H1 (cell line): ENCODE results near the gene PTPN3. TPM values are rescaled to one million over a fixed set of nuclear protein-coding genes. Genes with fewer than 3 reads are reported as not detected.

ENCODE experiments used
- CTCF ChIA-PET: fragments of 300-600 bp; sonication (Branson Sonifier 250); formaldehyde crosslinking; loops from one replicate; lab custom pipeline; 2021; ENCODE audit not compliant: partially characterized antibody; lab: Charles Lee
- POLR2A ChIA-PET: fragments of 300-600 bp; sonication (Branson Sonifier 250); formaldehyde crosslinking; loops from one replicate; lab custom pipeline; 2021; ENCODE audit warnings: inconsistent platforms; ENCODE audit not compliant: partially characterized antibody; lab: Charles Lee
- DNase-seq, 2 experiments: peaks; one replicate each; pipeline versions ENCODE4 v3.0.0 to v3.0.0-alpha.2; 2010 to 2022; ENCODE audit warnings: low spot score in 2 of 2, low read depth in 1 of 2, mixed read lengths in 1 of 2
- FAIRE-seq: peaks from 2 replicates; lab custom pipeline; 2011; peaks lifted over from hg19 to GRCh38; lab: Jason Lieb, UNC
- H2AFZ ChIP-seq: 2 replicates; pipeline ENCODE4 v1.8.1; 2012; ENCODE audit warnings: low read length, inconsistent platforms
- H2AK5ac ChIP-seq: 2 replicates; pipeline ENCODE4 v1.6.1; 2013; ENCODE audit warnings: low read depth, low read length
- H2BK120ac ChIP-seq: replicated peaks from 2 replicates; pipeline ENCODE3; 2013; ENCODE audit warnings: low read depth, low read length, inconsistent platforms
- H2BK12ac ChIP-seq: 2 replicates; pipeline ENCODE4 v1.6.1; 2013; ENCODE audit warnings: low read depth, low read length
- H2BK15ac ChIP-seq: 2 replicates; pipeline ENCODE4 v1.6.1; 2013; ENCODE audit warnings: low read length
- H2BK20ac ChIP-seq: 2 replicates; pipeline ENCODE4 v1.6.1; 2013; ENCODE audit warnings: low read length
- H2BK5ac ChIP-seq: 2 replicates; pipeline ENCODE4 v1.6.1; 2013; ENCODE audit warnings: low read depth, low read length
- H3K14ac ChIP-seq: 2 replicates; pipeline ENCODE4 v1.6.1; 2013; ENCODE audit warnings: inconsistent platforms; ENCODE audit not compliant: insufficient read length
- H3K18ac ChIP-seq: 2 replicates; pipeline ENCODE4 v1.6.1; 2013; ENCODE audit warnings: low read length; ENCODE audit errors: extremely low read depth
- H3K23ac ChIP-seq: 2 replicates; pipeline ENCODE4 v1.6.1; 2013; ENCODE audit warnings: inconsistent platforms; ENCODE audit not compliant: insufficient read length
- H3K23me2 ChIP-seq: 2 replicates; pipeline ENCODE4 v1.6.1; 2013; ENCODE audit warnings: low read depth, low read length
- H3K27ac ChIP-seq: 2 replicates; pipeline ENCODE4 v1.6.1; 2011; ENCODE audit warnings: low read depth, low read length, inconsistent platforms
- H3K27me3 ChIP-seq, 4 experiments: replicated peaks in 1 of 4; 1 replicate in 1 of 4; 2 replicates in 3 of 4; pipeline versions ENCODE4 v1.6.1 to v1.8.1; 2011 to 2013; ENCODE audit warnings: low read length in 3 of 4, mild to moderate bottlenecking in 3 of 4, inconsistent platforms in 2 of 4, mixed read lengths in 2 of 4, moderate library complexity in 1 of 4; ENCODE audit not compliant: control insufficient read depth in 3 of 4, insufficient read depth in 3 of 4; ENCODE audit errors: extremely low read depth in 1 of 4
- H3K36me3 ChIP-seq, 4 experiments: 2 replicates each; pipeline versions ENCODE4 v1.6.1 to v1.8.1; 2011 to 2013; ENCODE audit warnings: mild to moderate bottlenecking in 4 of 4, low read length in 3 of 4, moderate library complexity in 2 of 4, control low read depth in 1 of 4, inconsistent platforms in 1 of 4; ENCODE audit not compliant: insufficient read depth in 4 of 4, control insufficient read depth in 2 of 4
- H3K4ac ChIP-seq: replicated peaks from 2 replicates; pipeline ENCODE3; 2013; ENCODE audit warnings: low read length, low read depth, mixed read lengths, inconsistent platforms; ENCODE audit not compliant: insufficient read length
- H3K4me1 ChIP-seq, 4 experiments: replicated peaks in 1 of 4; 1 replicate in 1 of 4; 2 replicates in 3 of 4; pipeline versions ENCODE4 v1.6.1 to v1.8.1; 2011 to 2013; ENCODE audit warnings: low read length in 3 of 4, inconsistent platforms in 2 of 4, mixed read lengths in 1 of 4; ENCODE audit not compliant: insufficient read depth in 4 of 4, control insufficient read depth in 3 of 4
- H3K4me2 ChIP-seq, 2 experiments: 2 replicates each; pipeline versions ENCODE4 v1.6.1 to v1.8.1; 2011 to 2013; ENCODE audit warnings: low read depth in 2 of 2, low read length in 2 of 2, control low read depth in 1 of 2, inconsistent platforms in 1 of 2, mild to moderate bottlenecking in 1 of 2; ENCODE audit not compliant: insufficient read depth in 1 of 2
- H3K4me3 ChIP-seq, 4 experiments: fragments of 200-600, 300-600 bp in 1 of 4; sonication (generic), shearing (Covaris generic), sonication (Bioruptor Twin) in 1 of 4; 2 replicates each; pipeline versions ENCODE4 v1.5.1 to v1.8.1; 2011 to 2016; ENCODE audit warnings: low read length in 4 of 4, low read depth in 3 of 4, control low read depth in 2 of 4, inconsistent platforms in 2 of 4, mild to moderate bottlenecking in 2 of 4, mixed read lengths in 1 of 4, moderate library complexity in 1 of 4; ENCODE audit not compliant: insufficient read depth in 2 of 4; ENCODE audit errors: extremely low read depth in 1 of 4
- H3K56ac ChIP-seq: replicated peaks from 2 replicates; pipeline ENCODE3; 2013; ENCODE audit warnings: low read depth, mild to moderate bottlenecking, mixed read lengths, low read length, inconsistent platforms; ENCODE audit not compliant: insufficient read length
- H3K79me1 ChIP-seq: 2 replicates; pipeline ENCODE4 v1.6.1; 2013; ENCODE audit warnings: low read depth, low read length, control low read depth
- H3K79me2 ChIP-seq, 2 experiments: 2 replicates each; pipeline versions ENCODE4 v1.6.1 to v1.8.1; 2012 to 2013; ENCODE audit warnings: low read length in 2 of 2, mild to moderate bottlenecking in 2 of 2, inconsistent platforms in 1 of 2; ENCODE audit not compliant: insufficient read depth in 2 of 2, control insufficient read depth in 1 of 2
- H3K9ac ChIP-seq, 4 experiments: replicated peaks in 1 of 4; 1 replicate in 1 of 4; 2 replicates in 3 of 4; pipeline versions ENCODE4 v1.6.1 to v1.8.1; 2011 to 2013; ENCODE audit warnings: low read depth in 3 of 4, low read length in 3 of 4, control low read depth in 2 of 4, mild to moderate bottlenecking in 2 of 4, moderate library complexity in 2 of 4, inconsistent platforms in 1 of 4; ENCODE audit errors: extremely low read depth in 1 of 4
- H3K9me3 ChIP-seq, 2 experiments: 2 replicates each; pipeline versions ENCODE4 v1.6.1 to v1.8.1; 2012 to 2013; ENCODE audit warnings: mild to moderate bottlenecking in 2 of 2, moderate library complexity in 2 of 2, control low read depth in 1 of 2, inconsistent platforms in 1 of 2, low read depth in 1 of 2, low read length in 1 of 2, mixed read lengths in 1 of 2; ENCODE audit not compliant: insufficient read depth in 2 of 2
- H4K20me1 ChIP-seq, 2 experiments: replicated peaks in 1 of 2; 2 replicates each; pipeline versions ENCODE3 to v1.8.1; 2011 to 2013; ENCODE audit warnings: inconsistent platforms in 2 of 2, low read length in 2 of 2, mild to moderate bottlenecking in 1 of 2; ENCODE audit not compliant: insufficient read depth in 2 of 2, control insufficient read depth in 1 of 2
- H4K5ac ChIP-seq: 2 replicates; pipeline ENCODE4 v1.6.1; 2013; ENCODE audit warnings: low read length, low read depth, mixed read lengths, inconsistent platforms; ENCODE audit not compliant: insufficient read length
- H4K8ac ChIP-seq: 2 replicates; pipeline ENCODE4 v1.8.0; 2013; ENCODE audit warnings: mild to moderate bottlenecking, moderate library complexity, low read length, inconsistent platforms; ENCODE audit not compliant: insufficient read depth; ENCODE audit errors: extremely low read depth
- H4K91ac ChIP-seq: replicated peaks from 2 replicates; pipeline ENCODE3; 2013; ENCODE audit warnings: low read length, mixed read lengths, inconsistent platforms; ENCODE audit not compliant: insufficient read length
- ASH2L ChIP-seq: fragments of 200-600, 300-600 bp; sonication (generic); IDR thresholded peaks from one replicate; pipeline ENCODE4 v1.7.1; 2017; ENCODE audit warnings: low read length
- CHD2 ChIP-seq: IDR thresholded peaks from 2 replicates; pipeline ENCODE4 v1.6.1; 2012; ENCODE audit warnings: low read length, improper control_type of control experiment
- HDAC2 ChIP-seq, 2 experiments: fragments of 300-600 bp in 1 of 2; sonication (generic) in 1 of 2; IDR thresholded peaks; 2 replicates each; pipeline ENCODE4 v1.6.1; 2011 to 2012; ENCODE audit warnings: low read depth in 2 of 2, low read length in 2 of 2, mild to moderate bottlenecking in 2 of 2, moderate library complexity in 2 of 2, borderline replicate concordance in 1 of 2, inconsistent platforms in 1 of 2
- KDM4A ChIP-seq: IDR thresholded peaks from one replicate; pipeline ENCODE4 v1.7.1; 2012; ENCODE audit warnings: low read depth, mild to moderate bottlenecking, moderate library complexity, low read length, inconsistent platforms; ENCODE audit not compliant: severe bottlenecking
- NRF1 ChIP-seq: IDR thresholded peaks from 2 replicates; pipeline ENCODE4 v1.6.1; 2011; ENCODE audit warnings: mild to moderate bottlenecking, low read depth, low read length, improper control_type of control experiment
- RAD21 ChIP-seq, 2 experiments: IDR thresholded peaks in 1 of 2; conservative IDR thresholded peaks in 1 of 2; 2 replicates each; pipeline ENCODE4 v1.6.1; 2011; ENCODE audit warnings: low read depth in 2 of 2, low read length in 2 of 2, improper control_type of control experiment in 1 of 2, inconsistent platforms in 1 of 2, mild to moderate bottlenecking in 1 of 2, moderate library complexity in 1 of 2
- RBBP5 ChIP-seq: IDR thresholded peaks from 2 replicates; pipeline ENCODE4 v1.7.1; 2012; ENCODE audit warnings: low read depth, mild to moderate bottlenecking, inconsistent platforms, low read length, moderate library complexity, borderline replicate concordance
- SIX5 ChIP-seq: IDR thresholded peaks from 2 replicates; pipeline ENCODE4 v1.6.1; 2011; ENCODE audit warnings: mild to moderate bottlenecking, low read depth, low read length
- SUZ12 ChIP-seq: fragments of 200-600 bp; sonication (generic); IDR thresholded peaks from 2 replicates; pipeline ENCODE4 v1.6.1; 2012; ENCODE audit warnings: mild to moderate bottlenecking, inconsistent platforms, low read length, moderate library complexity, mixed read lengths
- WGBS, 2 experiments: shearing (Covaris generic) in 1 of 2; methylation state at CpG; one replicate each; pipeline versions ENCODE4 v1.1.6 to v1.1.7; 2013 to 2015; ENCODE audit warnings: low lambda C conversion rate in 2 of 2, mixed read lengths in 2 of 2, inconsistent platforms in 1 of 2, low coverage in 1 of 2, missing lambda C conversion rate in 1 of 2; ENCODE audit not compliant: insufficient replicate concordance in 2 of 2, insufficient coverage in 1 of 2, insufficient read length in 1 of 2; ENCODE audit errors: extremely low coverage in 1 of 2, missing lambda C conversion rate in 1 of 2; 5-methylcytosine and 5-hydroxymethylcytosine counted together
- polyA plus RNA-seq, 7 experiments: library from polyadenylated mRNA; depleted of rRNA in 3 of 7; stranded (reverse) in 5 of 7; unstranded in 2 of 7; fragments of >200 nt in 5 of 7; fragments of 200-250 nt in 2 of 7; gene quantifications; 1 replicate in 5 of 7; 2 replicates in 1 of 7; 4 replicates in 1 of 7; pipeline versions ENCODE4 v1.2.1 to v1.2.3, GENCODE V29; 2011 to 2013; ENCODE audit warnings: missing spikeins in 2 of 7, mixed read lengths in 2 of 7
- total RNA-seq: library from RNA; stranded (reverse); fragmentation: NEBNext Ultra II Directional; extraction: Animal tissue kit (Norgen Biotek cat#: 25700); gene quantifications from 2 replicates; pipeline ENCODE4 v1.2.1, GENCODE V29; 2021

The PTPN3 gene
- total and polyA plus RNA-seq, 2 of the 8 experiments (the other 6 are each of a cell fraction or from before 2014, with no cell fraction given): 2.9 to 3.7 TPM

DNA sequence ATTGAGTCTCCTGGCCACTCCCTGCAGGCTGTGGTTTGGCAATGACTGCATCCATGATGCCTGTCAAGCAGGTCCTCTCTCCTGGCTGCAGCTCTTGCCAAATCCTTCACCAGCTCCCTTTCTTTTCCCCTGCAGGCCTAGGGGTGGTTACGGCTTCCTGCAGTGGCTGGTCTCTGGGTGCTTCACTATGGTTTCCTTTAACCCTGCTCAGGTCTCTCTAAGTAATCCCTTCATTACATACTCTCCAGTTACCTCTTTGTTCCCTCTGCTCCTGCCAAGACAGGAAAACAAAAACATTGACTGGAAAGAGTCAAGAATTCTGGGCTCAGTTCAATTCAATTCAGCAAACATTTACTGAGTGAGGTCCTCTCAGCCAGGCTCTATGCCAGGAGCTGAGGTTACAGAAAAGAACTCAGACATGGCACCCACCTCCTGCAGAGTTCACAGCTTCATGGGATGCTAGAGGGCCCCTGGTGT lies 19.8 kb upstream of the PTPN3 start:
- Histone ChIP-seq H4K5ac (no peak overlapping the region), H3K9ac (no peak overlapping the region), H2BK5ac (no peak overlapping the region), H2BK120ac (no peak overlapping the region), H4K20me1 (no peaks in the 10 kb centered on the region), H3K9me3 (no peaks in the 10 kb centered on the region), H3K79me2 (no peaks in the 10 kb centered on the region), H3K79me1 (no peaks in the 10 kb centered on the region), H3K4me1 (no peaks in the 10 kb centered on the region), H2BK12ac (no peak overlapping the region), H3K23me2 (no peaks in the 10 kb centered on the region), H3K4ac (no peak overlapping the region), H3K18ac (no peak overlapping the region), H2AK5ac (no peak overlapping the region), H3K27ac (no peak overlapping the region), H3K56ac (no peak overlapping the region), H2BK15ac (no peak overlapping the region), H3K36me3 (no peaks in the 10 kb centered on the region), H2AFZ (no peak overlapping the region), H3K14ac (no peak overlapping the region), H4K8ac (no peak overlapping the region), H2BK20ac (no peak overlapping the region), H4K91ac (no peak overlapping the region), H3K23ac (no peak overlapping the region), H3K4me2 (no peak overlapping the region), H3K27me3 (no peaks in the 10 kb centered on the region), H3K4me3 (no peak overlapping the region)
- TF ChIP-seq HDAC2 (IDR thresholded peaks at IDR 0.05; ENCODE audit: borderline replicate concordance in 1 of 2, low read depth in 2 of 2, low read length in 2 of 2) (no peak), SUZ12 (no peak), NRF1 (no peak), RBBP5 (no peak), CHD2 (no peak), RAD21 (IDR thresholded peaks at IDR 0.05 in 1 of 2, conservative IDR thresholded peaks at IDR 0.05 in 1 of 2; ENCODE audit: low read depth in 2 of 2, low read length in 2 of 2) (no peak), ASH2L (no peak), SIX5 (no peak), KDM4A (no peak)
- no peak for FAIRE-seq
- 89% methylated on average over 1 of the region's 1 CpG; no CpG with 5 or more reads in 1 of the 2 experiments for WGBS, 2 experiments
- no peak for DNase-seq
- CTCF ChIA-PET: interaction anchor here (1.0 to 1.7 kb wide), 5 partner anchors 9 to 103 kb away, joined by 3 to 6 read pairs (median 3); no protein-coding TSS in a partner anchor
- POLR2A ChIA-PET: interaction anchor here (1.3 kb wide), 1 partner anchor 19 kb away, joined by 4 read pairs; the partner anchor contains the start of gene PTPN3
